Measurements from ENCODE around the gene ELP5.

The ELP5 gene

GRCh38 chr17:7220593-7221277 is 31.3 kb upstream of the ELP5 start (continued):
- TF ChIP-seq ZBTB8A (tag by site-specific recombination; IDR thresholded peaks at IDR 0.05), result no peak
- no peak for TF ChIP-seq ZNF140 (tag by site-specific recombination; IDR thresholded peaks at IDR 0.05)
- TF ChIP-seq ZNF555 (tag by site-specific recombination; conservative IDR thresholded peaks at IDR 0.05), result no peak
- no peak for TF ChIP-seq ZNF610 (tag by site-specific recombination; IDR thresholded peaks at IDR 0.05; ENCODE audit: borderline replicate concordance)
- TF ChIP-seq ZNF660 (tag by site-specific recombination; IDR thresholded peaks at IDR 0.05), result no peak
- TF ChIP-seq ZNF324 (tag by site-specific recombination; IDR thresholded peaks at IDR 0.05), result no peak
- no peak for TF ChIP-seq ZNF658 (tag by site-specific recombination; IDR thresholded peaks at IDR 0.05)
- no peak for TF ChIP-seq ZNF174 (tag by site-specific recombination; IDR thresholded peaks at IDR 0.05)
- no peak for TF ChIP-seq ZNF785 (tag by site-specific recombination; IDR thresholded peaks at IDR 0.05)
- no peak for TF ChIP-seq IKZF3 (tag by site-specific recombination; IDR thresholded peaks at IDR 0.05)
- TF ChIP-seq ZNF398 (tag by site-specific recombination; IDR thresholded peaks at IDR 0.05), result no peak
- TF ChIP-seq ZNF580 (tag by site-specific recombination; IDR thresholded peaks at IDR 0.05), result no peak
- 0 out of 2 replicates have a peak, but pooled peaks have one; percentile 24 for TF ChIP-seq KLF17 (tag by site-specific recombination; IDR thresholded peaks at IDR 0.05)
- no peak for TF ChIP-seq ZNF701 (tag by site-specific recombination; IDR thresholded peaks at IDR 0.05)
- no peak for TF ChIP-seq ZNF623 (tag by site-specific recombination; IDR thresholded peaks at IDR 0.05)
- no peak for TF ChIP-seq ZNF133 (tag by site-specific recombination; IDR thresholded peaks at IDR 0.05)
- no peak for TF ChIP-seq ZNF704 (tag by site-specific recombination; IDR thresholded peaks at IDR 0.05)
- no peak for TF ChIP-seq ZNF202 (tag by site-specific recombination; IDR thresholded peaks at IDR 0.05; ENCODE audit: borderline replicate concordance)

GRCh38 chr17:7221278-7222092 is 30.5 kb upstream of the ELP5 start:
- ChIA-PET CTCF (interaction anchor here (0.6 to 4.2 kb wide), 18 partner anchors 9 to 582 kb away, joined by 3 to 34 read pairs (median 6); partner anchors contain the start of genes DVL2, GABARAP, PHF23 and SLC2A4), POLR2A (interaction anchor here (0.5 to 9.8 kb wide), 19 partner anchors 7 to 936 kb away, joined by 3 to 284 read pairs (median 6); partner anchors contain the start of genes CTDNEP1, DVL2, ELP5 and GABARAP)
- TF ChIP-seq HIC1 (tag by site-specific recombination; IDR thresholded peaks at IDR 0.05) (peak; percentile 85), GLIS2 (tag by site-specific recombination; IDR thresholded peaks at IDR 0.05) (no peak)
- H3K4me1 ChIP-seq (ENCODE audit: control insufficient read depth, insufficient read depth, low read length), result peaks cover 3% of the 10 kb centered on the region; the same call in 1 of the 2 replicates
- no peak overlapping the region for H3K4me3 ChIP-seq (ENCODE audit: low read depth, low read length)
- peak overlapping the region; percentile 49; the same call in 1 of the 2 replicates for H3K27ac ChIP-seq (ENCODE audit: extremely low read depth, low read depth, low read length)
- peaks cover 20 to 55% of the 10 kb centered on the region in 2 experiments; a peak in 2 of 3 replicates for H3K36me3 ChIP-seq (ENCODE audit: control insufficient read depth in 2 of 2, insufficient read depth in 1 of 2, low read length in 2 of 2)
- no peaks in the 10 kb centered on the region for H3K9me3 ChIP-seq (ENCODE audit: control insufficient read depth, insufficient read depth, low read depth, low read length)
